GM23248 (cell line): ENCODE data around the gene FRMD1. TPM values are rescaled to one million over a fixed set of nuclear protein-coding genes. Genes with fewer than 3 reads are reported as not detected.

Experiments used
- DNase-seq: peaks from one replicate; pipeline ENCODE4 v3.0.0-alpha.2; 2015
- H2AFZ ChIP-seq: fragments of 200-600 bp; sonication (generic); 2 replicates; pipeline ENCODE4 v1.6.1; 2016; ENCODE audit warnings: antibody characterized with exemption
- H3F3A ChIP-seq: fragments of 200-600 bp; sonication (generic); 2 replicates; pipeline ENCODE4 v1.6.1; 2016; ENCODE audit warnings: mild to moderate bottlenecking, antibody characterized with exemption, mixed run types; ENCODE audit not compliant: insufficient read depth
- H3K27ac ChIP-seq: fragments of 200-600 bp; sonication (generic); 2 replicates; pipeline ENCODE4 v1.5.1; 2016; ENCODE audit warnings: mild to moderate bottlenecking
- H3K27me3 ChIP-seq: fragments of 200-600 bp; sonication (generic); replicated peaks from 2 replicates; pipeline ENCODE4 v1.6.1; 2016; ENCODE audit warnings: mild to moderate bottlenecking; ENCODE audit not compliant: insufficient read depth
- H3K36me3 ChIP-seq: fragments of 200-600 bp; sonication (generic); 2 replicates; pipeline ENCODE4 v1.6.1; 2016; ENCODE audit warnings: low read depth, mild to moderate bottlenecking
- H3K4me1 ChIP-seq: fragments of 200-600 bp; sonication (generic); 2 replicates; pipeline ENCODE4 v1.6.1; 2016; ENCODE audit warnings: mild to moderate bottlenecking; ENCODE audit not compliant: insufficient read depth
- H3K4me2 ChIP-seq: fragments of 200-600 bp; sonication (generic); one replicate; pipeline ENCODE4 v1.6.1; 2016; ENCODE audit warnings: mild to moderate bottlenecking; ENCODE audit not compliant: unreplicated experiment
- H3K4me3 ChIP-seq: fragments of 200-600 bp; sonication (generic); 2 replicates; pipeline ENCODE4 v1.5.1; 2016; ENCODE audit warnings: mild to moderate bottlenecking
- H3K79me2 ChIP-seq: fragments of 200-600 bp; sonication (generic); 2 replicates; pipeline ENCODE4 v1.6.1; 2016; ENCODE audit warnings: mild to moderate bottlenecking; ENCODE audit not compliant: insufficient read depth
- H3K9ac ChIP-seq: fragments of 200-600 bp; sonication (generic); 2 replicates; pipeline ENCODE4 v1.6.1; 2016; ENCODE audit warnings: mild to moderate bottlenecking
- H3K9me2 ChIP-seq: fragments of 200-600 bp; sonication (generic); 2 replicates; pipeline ENCODE4 v1.6.1; 2016; ENCODE audit warnings: mixed run types, mild to moderate bottlenecking, moderate library complexity; ENCODE audit not compliant: insufficient read depth
- H3K9me3 ChIP-seq: fragments of 200-600 bp; sonication (generic); one replicate; pipeline ENCODE4 v1.6.1; 2017; ENCODE audit warnings: low read depth
- H4K20me1 ChIP-seq: fragments of 200-600 bp; sonication (generic); 2 replicates; pipeline ENCODE4 v1.6.0; 2016; ENCODE audit not compliant: insufficient read depth
- EZH2 ChIP-seq: fragments of 200-600 bp; sonication (generic); IDR thresholded peaks from 2 replicates; pipeline ENCODE4 v1.6.1; 2018; ENCODE audit warnings: antibody characterized with exemption, mild to moderate bottlenecking; ENCODE audit not compliant: insufficient read depth, poor library complexity, severe bottlenecking
- EZH2phosphoT487 ChIP-seq: fragments of 200-600 bp; sonication (generic); IDR thresholded peaks from 2 replicates; pipeline ENCODE4 v1.6.1; 2018; ENCODE audit warnings: antibody characterized with exemption, moderate library complexity, mild to moderate bottlenecking, low read depth; ENCODE audit not compliant: insufficient read depth
- WGBS, 2 experiments: methylation state at CpG; one replicate each; pipeline ENCODE4 v1.1.6; 2015 to 2017; ENCODE audit warnings: low lambda C conversion rate in 2 of 2, low coverage in 1 of 2; ENCODE audit errors: missing lambda C conversion rate in 2 of 2; 5-methylcytosine and 5-hydroxymethylcytosine counted together
- in situ Hi-C: fragments of 300-500 bp; cut with MboI; formaldehyde crosslinking; loops from 2 replicates; pipeline ENCODE4 v1.15.0; 2020
- polyA plus RNA-seq: library from polyadenylated mRNA; unstranded; fragments of >200 nt; fragmentation: Nextera tagmentation; extraction: Ambion mirVana; gene quantifications from 2 replicates; pipeline ENCODE4 v1.2.1, GENCODE V29; 2016
- total RNA-seq: library from RNA; depleted of rRNA; stranded (reverse); fragments of >200 nt; shearing (Covaris generic); gene quantifications from 2 replicates; pipeline ENCODE4 v1.2.3, GENCODE V29; 2014

FRMD1 gene
- total and polyA plus RNA-seq, 2 experiments from 2014 or later: not detected

- in situ Hi-C loops: no loop called here
Observed at GRCh38 chr6:168043848-168044415, 35.1 kb downstream of the FRMD1 start.

GRCh38 chr6:168043193-168043847, 35.7 kb downstream of the FRMD1 start:
- no peaks in the 10 kb centered on the region for H3F3A ChIP-seq
- no peaks in the 10 kb centered on the region for H3K36me3 ChIP-seq
- H3K4me2 ChIP-seq: no peak overlapping the region
- H4K20me1 ChIP-seq: no peaks in the 10 kb centered on the region
- H3K4me1 ChIP-seq: no peaks in the 10 kb centered on the region
- no peaks in the 10 kb centered on the region for H3K79me2 ChIP-seq
- no peak overlapping the region for H3K27ac ChIP-seq
- no peak overlapping the region for H3K9ac ChIP-seq
- 68 to 73% methylated on average over 14 to 17 of the region's 17 CpGs for WGBS, 2 experiments
- DNase-seq: no peak
- H3K9me2 ChIP-seq: no peaks in the 10 kb centered on the region
- H3K27me3 ChIP-seq: no peaks in the 10 kb centered on the region
- H3K9me3 ChIP-seq: no peaks in the 10 kb centered on the region
- H3K4me3 ChIP-seq: no peak overlapping the region
- in situ Hi-C loops: no loop called here
- H2AFZ ChIP-seq: no peak overlapping the region
- TF ChIP-seq EZH2 (no peak), EZH2phosphoT487 (no peak)

More at GRCh38 chr6:168043848-168044415, 35.1 kb downstream of the FRMD1 start:
- Histone ChIP-seq H3K4me2 (no peak overlapping the region), H3F3A (no peaks in the 10 kb centered on the region), H3K9me3 (no peaks in the 10 kb centered on the region), H2AFZ (no peak overlapping the region), H3K79me2 (no peaks in the 10 kb centered on the region), H3K27ac (no peak overlapping the region), H3K4me1 (no peaks in the 10 kb centered on the region), H3K9ac (no peak overlapping the region), H3K27me3 (no peaks in the 10 kb centered on the region), H3K9me2 (no peaks in the 10 kb centered on the region), H3K36me3 (no peaks in the 10 kb centered on the region), H4K20me1 (no peaks in the 10 kb centered on the region), H3K4me3 (no peak overlapping the region)
- no peak for DNase-seq
- TF ChIP-seq EZH2phosphoT487 (no peak), EZH2 (no peak)
- WGBS, 2 experiments: 71 to 73% methylated on average over 9 to 21 of the region's 21 CpGs

GRCh38 chr6:168042426-168043192, 36.4 kb downstream of the FRMD1 start:
- Histone ChIP-seq H3K9me2 (no peaks in the 10 kb centered on the region), H3K4me2 (no peak overlapping the region), H3K4me3 (no peak overlapping the region), H4K20me1 (no peaks in the 10 kb centered on the region), H2AFZ (no peak overlapping the region), H3K4me1 (no peaks in the 10 kb centered on the region), H3K36me3 (no peaks in the 10 kb centered on the region), H3F3A (no peaks in the 10 kb centered on the region), H3K27ac (no peak overlapping the region), H3K27me3 (no peaks in the 10 kb centered on the region), H3K79me2 (no peaks in the 10 kb centered on the region), H3K9me3 (no peaks in the 10 kb centered on the region), H3K9ac (no peak overlapping the region)
- in situ Hi-C loops: no loop called here
- DNase-seq: no peak
- 80% methylated on average over 28 to 29 of the region's 29 CpGs for WGBS, 2 experiments
- TF ChIP-seq EZH2: no peak
- TF ChIP-seq EZH2phosphoT487: no peak

GRCh38 chr6:168041928-168042327, 37.1 kb downstream of the FRMD1 start:
- in situ Hi-C loops: no loop called here
- H3K9ac ChIP-seq: no peak overlapping the region
- TF ChIP-seq EZH2 (no peak), EZH2phosphoT487 (no peak)
- H3F3A ChIP-seq: no peaks in the 10 kb centered on the region
- no peak for DNase-seq
- no peaks in the 10 kb centered on the region for H3K27me3 ChIP-seq
- no peaks in the 10 kb centered on the region for H3K79me2 ChIP-seq
- H3K4me1 ChIP-seq: no peaks in the 10 kb centered on the region
- H3K9me3 ChIP-seq: no peaks in the 10 kb centered on the region
- H3K4me2 ChIP-seq: no peak overlapping the region
- no peak overlapping the region for H3K4me3 ChIP-seq
- no peak overlapping the region for H3K27ac ChIP-seq
- 77 to 78% methylated on average over 14 to 15 of the region's 15 CpGs for WGBS, 2 experiments
- H2AFZ ChIP-seq: no peak overlapping the region
- no peaks in the 10 kb centered on the region for H3K36me3 ChIP-seq
- no peaks in the 10 kb centered on the region for H4K20me1 ChIP-seq
- no peaks in the 10 kb centered on the region for H3K9me2 ChIP-seq
